HG02763 (cell line): Measurements from ENCODE around the gene TTN.

ENCODE experiments used
- ATAC-seq: cut with Tn5 transposase; IDR thresholded peaks from one replicate; pipeline ENCODE4 v1.9.1; 2021; ENCODE audit warnings: mild to moderate bottlenecking, moderate library complexity; ENCODE audit not compliant: unreplicated experiment

TTN gene

DNA sequence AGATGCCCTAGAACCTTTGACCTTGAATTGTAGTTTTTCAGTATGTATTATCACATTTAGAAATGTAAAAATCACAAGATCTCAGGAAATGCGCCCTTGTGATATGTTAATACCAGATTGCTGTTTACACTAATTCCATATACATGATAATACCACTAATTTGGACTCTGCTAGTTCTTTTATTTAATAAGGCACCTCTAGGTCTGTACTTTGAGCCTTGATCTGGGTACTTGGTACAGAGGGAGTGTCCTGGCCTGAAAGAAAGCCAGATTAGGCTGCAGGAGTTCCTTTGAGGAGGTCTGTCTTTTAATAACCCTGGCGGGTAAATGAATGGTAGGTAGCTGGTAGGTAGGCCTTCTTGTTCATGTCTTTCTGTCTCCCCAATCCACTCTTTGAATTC is 300.7 kb downstream of the TTN start:
- no peak for ATAC-seq

DNA sequence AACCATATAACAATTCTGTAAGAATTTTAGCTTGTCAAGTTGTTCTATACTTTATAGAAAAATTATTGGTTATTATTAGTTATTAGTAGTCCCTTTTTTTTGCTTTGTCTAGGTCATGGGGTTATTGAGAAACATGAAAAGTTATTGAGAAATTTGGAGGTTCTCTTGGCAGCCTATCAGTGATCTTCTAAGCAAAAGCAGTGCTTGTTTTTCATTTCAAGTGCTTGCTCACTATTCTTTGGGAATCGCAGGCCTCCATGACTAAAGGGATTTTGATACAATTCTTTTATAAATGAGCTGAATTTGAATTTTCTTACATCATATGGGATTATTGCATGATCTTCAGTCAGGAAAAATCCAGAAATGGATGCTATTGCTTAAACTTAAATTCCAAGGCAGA is 301.1 kb downstream of the TTN start:
- no peak for ATAC-seq

DNA sequence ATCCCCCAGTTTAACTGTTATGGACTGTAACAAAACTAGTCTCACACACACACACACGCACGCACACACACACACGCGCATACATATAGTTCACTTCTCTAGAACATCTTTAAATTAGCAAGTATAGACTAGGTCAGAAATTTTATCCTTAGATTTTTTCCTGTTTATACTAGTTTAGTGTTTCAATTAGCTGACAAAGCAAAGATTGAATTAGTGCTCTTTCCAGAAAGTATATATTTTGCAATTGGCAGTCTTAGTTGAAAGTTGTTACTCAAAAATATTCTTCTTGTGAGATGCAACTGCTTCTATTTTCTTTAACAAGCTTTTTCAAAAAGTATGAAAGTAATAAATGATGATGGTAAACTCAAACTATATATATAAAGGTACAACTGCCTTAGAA is 304.5 kb downstream of the TTN start:
- no peak for ATAC-seq

DNA sequence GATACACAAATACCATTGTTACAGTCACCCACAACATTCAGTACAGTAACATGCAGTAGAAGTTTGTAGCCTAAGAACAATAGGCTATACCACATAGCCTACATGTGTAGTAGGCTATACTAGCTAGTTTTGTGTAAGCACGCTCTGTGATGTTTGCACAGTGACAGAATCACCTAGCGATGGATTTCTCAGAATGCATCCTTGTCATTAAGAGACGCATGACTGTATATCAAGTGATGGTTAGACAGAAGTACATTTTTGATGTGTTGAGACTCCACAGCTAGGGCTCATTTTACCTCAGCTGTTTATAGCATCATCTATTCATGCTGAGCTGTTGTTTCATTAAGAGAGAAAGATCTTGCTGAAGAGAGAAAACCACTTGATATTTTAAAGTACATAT is 307.6 kb downstream of the TTN start:
- ATAC-seq = no peak

DNA sequence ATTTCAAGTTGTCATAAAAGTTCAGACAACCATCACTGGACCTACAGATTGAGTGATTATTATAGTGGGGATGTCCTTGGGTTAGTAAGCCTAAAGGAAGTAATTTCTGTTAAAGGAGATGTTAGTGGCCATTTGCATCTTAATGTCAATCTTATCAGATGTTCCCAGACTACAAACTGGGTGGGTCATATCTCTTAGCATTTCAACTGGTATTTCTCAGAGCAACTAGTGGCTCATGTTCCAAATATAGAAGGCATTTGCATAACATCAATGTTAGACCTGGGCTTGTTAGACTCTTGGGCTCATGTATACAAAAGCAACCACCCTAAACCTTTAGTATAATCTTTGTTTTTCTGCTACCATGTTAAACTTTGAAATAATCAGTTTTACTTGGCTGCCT is 309.1 kb downstream of the TTN start:
- ATAC-seq = no peak

DNA sequence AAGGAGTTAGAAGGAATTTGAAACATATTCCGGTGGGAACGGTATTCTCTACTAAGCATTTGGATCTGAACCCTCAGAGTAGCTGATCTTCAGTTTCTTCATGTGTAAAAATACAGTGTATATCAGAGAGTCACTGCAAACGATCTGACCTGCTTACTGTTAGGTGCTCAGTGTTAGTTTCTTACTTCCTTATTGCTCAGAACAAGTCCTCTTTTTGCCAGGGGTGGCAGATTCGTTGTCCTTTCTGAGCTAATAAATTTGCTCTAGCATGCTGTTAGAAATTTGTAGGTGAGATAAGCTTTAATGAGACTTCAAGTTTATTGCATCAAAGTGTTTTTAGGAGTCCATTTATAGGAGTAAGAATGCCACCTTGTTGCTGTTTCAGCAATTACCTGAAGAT is 311.2 kb downstream of the TTN start:
- ATAC-seq = no peak

DNA sequence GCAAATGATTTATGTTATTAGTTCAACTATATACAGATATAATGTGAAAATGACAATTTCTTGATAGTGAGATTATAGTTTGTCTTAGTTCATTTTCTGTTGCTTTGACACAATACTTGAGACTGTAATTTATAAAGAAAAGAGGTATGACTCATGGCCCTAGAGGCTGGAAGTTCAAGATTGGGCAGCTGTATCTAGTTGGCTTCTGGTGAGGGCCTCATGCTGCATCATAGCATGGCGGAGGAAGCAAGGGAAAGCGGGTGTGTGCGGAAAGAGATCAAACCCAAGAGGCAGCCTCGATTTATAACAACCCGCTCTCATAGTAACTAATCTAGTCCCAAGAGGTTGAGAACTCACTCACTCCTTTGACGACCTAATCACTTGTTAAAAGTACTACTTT is 315.6 kb downstream of the TTN start:
- no peak for ATAC-seq

DNA sequence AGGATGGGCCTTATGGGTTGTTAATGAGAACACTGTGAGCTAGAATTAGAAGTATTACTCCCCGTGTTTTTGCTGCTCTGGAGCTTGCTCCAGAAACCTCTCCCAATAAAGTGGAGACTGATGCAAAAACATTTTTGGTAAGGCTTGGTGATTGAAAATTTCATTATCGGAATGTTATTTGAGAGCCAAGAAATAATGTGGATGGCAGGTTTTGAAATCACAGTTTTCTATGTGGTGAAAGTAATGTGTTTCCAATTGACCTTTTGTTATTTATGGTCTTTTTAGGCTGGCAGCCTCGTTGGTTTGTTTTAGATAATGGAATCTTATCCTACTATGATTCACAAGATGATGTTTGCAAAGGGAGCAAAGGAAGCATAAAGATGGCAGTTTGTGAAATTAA is 321.9 kb downstream of the TTN start:
- ATAC-seq = no peak

DNA sequence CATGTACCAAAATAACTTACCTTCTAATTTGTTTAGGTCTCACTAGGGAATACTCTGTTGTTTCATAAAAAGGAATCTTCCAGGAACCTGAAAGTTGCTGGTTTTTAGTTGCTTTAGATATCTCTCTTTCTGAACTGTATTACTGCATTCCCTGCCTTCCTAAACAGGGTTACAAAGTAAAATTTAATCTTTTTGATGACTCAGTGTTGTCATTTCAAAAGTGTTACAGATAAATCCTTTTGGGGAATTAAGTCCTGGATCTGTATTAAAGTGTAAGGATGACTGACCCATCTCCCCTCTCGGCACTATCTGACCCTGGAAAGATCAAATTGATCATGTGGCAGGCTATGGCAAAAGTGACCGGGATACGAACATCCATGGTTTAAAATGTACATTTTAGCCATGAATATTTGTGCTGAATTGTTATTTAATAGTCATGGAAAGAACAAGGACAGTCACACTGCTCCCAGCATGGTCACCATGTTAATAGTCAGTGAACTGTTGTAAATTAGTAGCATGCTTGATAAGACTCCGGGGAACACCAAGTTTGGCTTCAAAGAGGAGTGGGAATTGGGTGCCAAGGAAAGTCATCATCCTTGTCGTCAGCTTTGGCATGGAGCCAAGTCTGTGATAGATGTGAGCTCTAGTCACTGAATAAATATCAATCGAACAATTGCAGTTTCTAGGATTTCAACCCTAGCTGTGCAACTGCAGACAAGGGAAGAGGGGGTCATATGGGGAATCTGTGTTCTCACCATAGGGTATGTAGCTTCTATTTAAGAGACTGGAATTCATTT is 322.8 kb downstream of the TTN start:
- ATAC-seq = no peak

DNA sequence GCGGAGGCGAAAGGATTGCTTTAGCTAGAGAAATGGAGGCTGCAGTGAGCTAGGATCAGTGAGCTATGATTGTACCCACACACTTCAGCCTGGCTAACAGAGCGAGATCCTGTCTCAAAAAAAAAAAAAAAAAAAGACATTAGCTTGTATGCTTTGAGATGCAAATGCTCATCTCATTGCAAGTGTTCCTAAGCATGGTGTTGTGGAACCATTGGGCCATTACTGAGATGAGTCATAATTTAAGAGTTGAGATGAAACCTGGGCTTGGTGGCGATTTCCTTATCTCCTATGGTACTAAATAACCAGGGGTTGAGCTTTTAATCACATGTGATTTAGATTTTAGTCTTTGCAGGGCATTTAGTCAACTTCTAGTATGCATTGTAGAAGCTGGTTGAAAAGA is 324.8 kb downstream of the TTN start:
- peak; percentile 12 for ATAC-seq

DNA sequence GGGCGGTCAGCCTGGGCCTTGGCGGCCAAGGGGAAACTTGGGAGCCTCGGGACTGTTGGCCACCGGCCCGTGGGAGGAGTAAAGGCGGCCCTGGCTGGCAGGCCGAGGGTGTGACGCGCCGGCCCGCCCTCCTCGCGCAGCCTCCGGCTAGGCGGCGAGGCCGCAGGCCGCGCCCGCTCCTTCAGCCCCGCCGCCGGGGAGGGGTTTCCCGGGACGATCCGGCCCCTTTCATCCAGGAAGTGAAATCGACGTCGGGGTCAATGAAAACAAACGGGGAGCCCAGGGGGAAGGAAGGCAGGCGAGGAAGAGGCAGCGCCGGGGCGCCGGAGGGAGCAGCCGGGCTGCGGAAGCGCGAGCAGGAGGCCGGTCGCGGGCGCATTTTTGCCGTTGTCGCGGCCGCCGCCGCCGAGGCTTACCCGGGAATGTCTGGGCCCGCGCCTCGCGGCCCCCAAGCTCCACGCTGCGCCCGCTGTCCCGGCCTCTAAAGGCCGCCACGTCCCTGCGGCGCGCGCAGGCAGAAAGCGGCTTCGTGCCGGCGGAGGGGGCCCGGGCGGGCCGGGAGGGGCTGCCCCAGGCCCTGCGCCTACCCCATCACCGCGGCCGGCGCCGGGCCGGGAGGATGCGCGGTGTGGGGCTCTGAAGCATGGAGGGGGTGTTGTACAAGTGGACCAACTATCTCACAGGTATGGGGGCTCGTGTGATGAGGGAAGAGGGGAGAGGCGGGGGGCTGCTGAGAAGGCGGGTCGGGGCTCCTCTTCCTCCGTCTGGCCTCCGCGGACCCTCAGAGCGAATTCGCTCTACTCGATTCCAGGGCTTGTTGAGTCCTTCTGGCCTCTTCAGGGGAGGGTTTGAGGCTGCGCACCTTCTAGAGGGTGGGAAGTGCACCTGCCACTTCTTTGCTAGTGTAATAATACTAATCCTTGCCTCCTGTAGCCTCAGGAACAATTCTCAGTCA is 326.7 kb downstream of the TTN start, which contains the start of gene PLEKHA3:
Gene PLEKHA3 (plus strand): TSS at position 231 of the 955 bp plus-strand sequence. CDS start 413 bp downstream, at position 644.
- peak; percentile 71 for ATAC-seq

DNA sequence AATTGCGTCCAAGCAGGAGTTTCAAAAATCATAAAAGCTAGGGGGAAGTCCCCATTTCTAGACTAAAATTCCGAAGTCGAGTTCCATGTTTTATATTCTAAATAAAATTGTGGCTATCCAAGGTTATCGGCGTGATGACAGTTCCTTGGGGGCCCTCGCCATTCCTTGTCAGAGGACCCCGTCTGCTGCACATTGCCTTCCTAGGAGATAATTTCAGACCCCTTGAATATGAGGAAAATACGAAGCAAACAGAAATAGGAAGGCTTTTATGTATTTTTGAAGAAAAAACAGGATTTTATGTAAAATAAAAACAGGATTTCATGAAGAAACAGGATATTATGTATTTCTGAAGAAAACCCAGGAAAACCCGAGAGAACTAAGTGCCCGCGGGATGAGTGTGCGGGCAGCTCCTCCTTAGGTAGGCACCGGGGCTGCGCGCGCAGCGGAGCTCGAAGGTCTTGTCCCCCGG is 327.4 kb downstream of the TTN start:
- no peak for ATAC-seq

DNA sequence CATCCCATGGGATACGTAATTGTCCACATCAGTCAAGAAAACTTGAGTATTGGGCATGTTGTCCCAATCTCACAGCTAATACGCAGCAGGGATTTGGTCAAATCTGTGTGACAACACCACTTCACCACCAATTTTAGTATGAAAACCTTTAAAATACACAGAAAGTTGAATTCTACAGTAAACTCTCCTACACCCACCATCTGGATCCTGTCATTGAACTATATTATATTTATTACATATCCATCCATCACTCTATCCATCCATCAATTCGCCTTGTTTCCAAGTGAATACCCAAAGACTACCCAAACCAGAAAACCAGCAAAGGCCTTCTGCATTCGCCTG is 328.0 kb downstream of the TTN start:
- no peak for ATAC-seq

DNA sequence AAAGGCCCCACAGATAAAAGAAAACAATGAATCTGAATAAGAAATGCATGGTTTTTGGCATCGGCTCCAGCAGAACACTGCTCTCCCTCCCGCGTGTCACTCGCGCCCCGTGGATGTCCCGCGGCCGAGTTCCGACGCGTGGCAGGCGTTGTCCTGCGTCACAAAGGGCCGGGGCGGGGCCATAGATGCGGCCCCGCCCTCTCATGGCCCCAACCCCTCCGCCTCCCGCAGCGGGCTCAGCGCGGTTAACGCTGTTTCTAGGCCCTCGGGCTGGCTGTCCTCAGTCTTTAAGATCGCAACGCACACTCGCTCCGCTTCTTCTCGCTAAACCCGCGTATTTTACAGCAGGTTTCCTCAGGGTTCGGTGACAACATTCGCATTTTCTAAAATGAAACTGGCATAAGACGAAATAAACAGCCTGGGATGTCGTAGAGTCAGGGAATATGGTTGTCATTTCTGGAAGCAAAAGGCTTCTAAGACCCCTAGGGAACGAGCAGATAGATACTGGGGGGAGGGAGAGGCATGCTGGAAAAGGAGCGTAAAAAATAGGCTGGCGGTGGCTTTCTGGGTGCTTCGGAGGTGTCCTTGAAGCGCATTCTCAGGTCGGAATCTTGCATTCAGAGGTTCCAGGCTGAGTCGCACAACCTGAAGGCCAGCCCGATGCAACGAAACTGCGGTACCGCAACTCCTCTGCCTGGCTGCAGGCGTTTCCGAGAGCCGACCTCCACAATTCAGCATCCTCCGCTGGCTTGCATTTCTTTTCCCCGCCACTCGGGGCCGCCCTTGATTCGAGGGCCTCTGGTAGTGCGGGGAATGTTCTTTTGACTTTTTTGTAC is 328.6 kb downstream of the TTN start, which contains the start of gene FKBP7:
Gene FKBP7 (minus strand): TSS at position 162 of the 836 bp plus-strand sequence. CDS start 101 bp downstream, at position 61.
- ATAC-seq = peak; percentile 52

DNA sequence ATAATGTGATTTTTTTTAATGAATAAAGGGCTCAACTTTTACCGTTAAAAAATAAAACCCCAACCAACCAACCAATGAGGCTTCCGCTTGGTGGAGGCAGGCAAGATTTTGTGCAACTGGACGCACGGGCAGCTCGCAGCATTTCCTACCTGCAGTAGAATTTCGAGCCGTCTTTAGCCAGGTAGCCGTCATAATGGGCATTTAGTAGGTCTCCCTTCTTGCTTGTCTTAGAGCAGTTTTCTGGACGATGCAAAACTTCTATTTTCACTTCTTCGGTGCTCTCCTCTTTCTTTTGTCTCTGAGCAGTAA is 329.1 kb downstream of the TTN start:
- no peak for ATAC-seq

DNA sequence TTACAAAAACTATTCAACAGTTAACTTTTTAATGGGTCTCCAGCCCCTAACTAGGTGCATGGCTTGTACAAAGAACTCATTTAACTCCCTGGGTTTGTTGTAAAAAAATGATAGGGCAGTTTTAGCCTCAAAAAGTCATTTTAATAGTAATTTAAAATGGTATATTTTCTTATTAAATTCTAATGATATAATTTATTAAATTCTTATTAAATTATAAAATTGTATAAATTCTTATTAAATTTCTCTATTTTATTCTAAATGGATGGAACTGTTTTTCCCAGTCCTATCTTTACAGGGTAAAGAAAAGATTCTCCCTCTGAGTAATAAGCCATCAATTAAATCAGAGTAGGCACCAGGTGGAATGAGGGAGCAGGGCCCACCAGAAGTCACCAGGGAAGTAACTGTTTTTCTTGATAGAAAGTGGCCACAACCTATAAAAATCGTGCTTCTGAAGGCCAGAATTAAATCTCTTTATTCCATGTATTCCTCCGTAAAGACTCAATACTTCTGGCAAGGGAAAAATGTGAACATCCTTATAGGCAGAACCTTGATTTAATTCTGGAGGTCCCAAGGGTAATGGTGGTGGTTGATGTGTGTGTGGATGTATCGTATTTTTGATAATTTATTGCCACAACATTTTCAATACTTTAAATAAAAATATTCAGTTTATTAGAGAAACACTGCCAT is 329.6 kb downstream of the TTN start:
- ATAC-seq = no peak

DNA sequence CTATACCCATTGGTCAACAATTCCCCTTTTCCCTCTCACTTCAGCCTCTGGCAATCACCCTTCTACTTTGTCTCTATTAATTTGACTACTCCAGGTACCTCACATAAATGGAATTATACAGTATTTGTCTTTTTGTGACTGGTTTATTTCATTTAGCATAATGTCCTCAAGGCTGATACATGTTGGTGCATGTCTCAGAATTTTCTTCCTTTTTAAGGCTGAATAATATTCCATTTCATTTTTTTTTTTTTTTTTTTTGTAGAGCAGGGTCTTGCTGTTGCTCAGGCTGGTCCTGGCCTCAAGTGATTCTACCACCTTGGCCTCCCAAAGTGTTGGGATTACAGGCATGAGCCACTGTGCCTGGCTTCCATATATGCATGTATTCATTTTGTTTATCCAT is 330.7 kb downstream of the TTN start:
- ATAC-seq = no peak
